ENCODE results near the gene NEMF.
"Not testable (repeated sequence)": the region's sequence is repeated elsewhere in the genome, so short reads cannot be mapped to it uniquely, and the experiment has no call there.

Gene NEMF

DNA sequence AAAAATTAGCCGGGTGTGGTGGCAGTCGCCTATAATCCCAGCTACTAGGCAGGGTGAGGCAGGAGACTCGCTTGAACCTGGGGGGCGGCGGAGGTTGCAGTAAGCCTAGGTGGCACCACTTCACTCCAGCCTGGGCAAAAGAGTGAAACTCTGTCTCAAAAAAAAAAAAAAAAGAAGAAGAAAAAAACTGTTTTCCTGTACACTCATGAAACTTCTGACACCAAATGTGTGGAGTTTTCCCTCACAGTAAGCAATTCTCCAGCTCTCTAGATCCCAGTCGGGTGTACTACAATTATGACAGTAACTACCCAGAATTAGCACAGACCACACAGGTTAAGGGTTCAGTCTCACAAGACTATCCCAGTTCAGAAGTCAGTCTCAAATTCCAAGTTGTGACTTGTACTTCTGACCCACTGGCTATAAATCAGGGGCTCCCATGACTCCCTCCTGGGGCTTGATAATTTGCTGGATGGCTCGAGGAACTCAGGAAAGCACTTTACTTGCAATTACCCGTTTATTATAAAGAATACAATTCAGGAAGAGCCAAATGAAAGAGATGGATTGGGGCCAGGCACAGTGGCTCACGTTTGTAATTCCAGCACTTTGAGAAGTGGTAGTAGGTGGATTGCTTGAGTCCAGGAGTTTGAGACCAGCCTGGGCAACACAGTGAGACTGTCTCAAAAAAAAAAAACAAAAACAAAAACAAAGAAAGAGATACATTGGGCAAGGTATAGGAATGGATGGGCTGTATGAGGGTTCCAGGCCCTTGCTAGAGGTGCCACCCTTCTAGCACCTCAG, 27.9 kb upstream of the NEMF start:
- no peak for DNase-seq (ENCODE audit: low read depth in 2 of 2)

DNA sequence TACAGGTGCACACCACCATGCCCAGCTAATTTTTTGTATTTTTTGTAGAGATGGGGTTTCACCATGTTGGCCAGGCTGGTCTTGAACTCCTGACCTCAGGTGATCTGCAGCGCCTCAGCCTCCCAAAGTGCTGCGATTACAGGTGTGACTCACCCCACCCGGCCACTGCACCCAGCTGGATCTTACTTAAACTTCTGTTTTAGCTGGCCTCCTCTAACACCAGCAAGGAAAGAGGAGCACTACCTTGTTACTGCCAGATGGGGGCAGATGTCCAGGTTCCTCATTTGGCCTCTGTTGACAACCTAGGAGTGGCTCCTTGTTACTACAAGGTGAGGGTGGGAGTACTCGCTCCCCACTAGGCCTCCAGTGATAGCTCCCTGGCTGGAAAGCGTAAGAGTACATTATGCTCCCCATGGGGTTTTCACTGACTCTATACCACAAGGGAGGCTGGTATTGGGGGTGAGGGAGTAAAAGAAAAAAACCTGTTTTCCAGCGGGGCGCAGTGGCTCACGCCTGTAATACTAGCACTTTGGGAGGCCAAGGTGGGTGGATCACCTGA, 27.1 kb upstream of the NEMF start:
- DNase-seq (ENCODE audit: low read depth in 2 of 2) = no peak

DNA sequence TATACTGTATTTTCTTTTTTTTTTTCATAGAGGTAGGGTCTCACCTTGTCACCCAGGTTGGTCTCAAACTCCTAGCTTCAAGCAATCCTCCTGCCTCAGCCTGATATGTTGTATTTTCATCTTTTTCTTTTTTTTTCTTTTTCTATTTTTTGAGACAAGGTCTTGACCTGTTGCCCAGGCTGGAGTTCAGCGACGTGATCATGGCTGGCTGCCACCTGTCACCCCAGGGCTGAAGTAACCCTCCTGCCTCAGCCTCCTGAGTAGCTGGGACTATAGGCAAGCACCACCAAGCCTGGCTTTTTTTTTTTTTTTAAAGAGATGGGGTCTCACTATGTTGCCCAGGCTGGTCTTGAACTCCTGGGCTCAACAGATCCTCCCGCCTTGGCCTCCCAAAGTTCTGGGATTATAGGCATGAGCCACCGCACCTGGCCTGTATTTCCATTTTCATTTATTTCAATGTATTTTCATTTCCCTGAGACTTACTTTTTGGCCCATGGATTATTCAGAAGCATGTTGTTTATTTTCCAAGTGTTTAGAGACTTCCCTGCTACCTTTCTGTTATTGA, 24.1 kb upstream of the NEMF start:
- DNase-seq (ENCODE audit: low read depth in 2 of 2) = no peak

DNA sequence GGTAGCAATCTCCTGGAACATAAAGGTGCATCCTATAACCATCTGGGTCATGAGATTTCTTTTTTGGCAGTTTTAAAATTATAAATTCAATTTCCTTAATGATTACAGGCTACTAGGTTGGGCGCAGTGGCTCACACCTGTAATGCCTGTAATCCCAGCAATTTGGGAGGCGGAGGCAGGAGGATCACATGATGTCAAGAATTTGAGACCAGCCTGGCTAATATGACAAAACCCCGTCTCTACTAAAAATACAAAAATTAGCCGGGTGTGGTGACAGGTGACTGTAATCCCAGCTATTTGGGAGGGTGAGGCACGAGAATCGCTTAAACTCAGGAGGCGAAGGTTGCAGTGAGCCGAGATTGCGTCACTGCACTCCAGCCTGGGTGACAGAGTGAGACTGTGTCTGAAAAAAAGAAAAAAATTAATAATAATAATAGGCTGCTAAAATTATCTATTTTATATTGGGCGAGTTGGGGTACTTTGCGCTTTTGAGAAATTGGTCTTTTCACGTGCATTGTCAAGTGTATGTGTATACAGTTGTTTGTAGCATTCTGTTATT, 23.1 kb upstream of the NEMF start:
- DNase-seq (ENCODE audit: low read depth in 2 of 2) = no peak

DNA sequence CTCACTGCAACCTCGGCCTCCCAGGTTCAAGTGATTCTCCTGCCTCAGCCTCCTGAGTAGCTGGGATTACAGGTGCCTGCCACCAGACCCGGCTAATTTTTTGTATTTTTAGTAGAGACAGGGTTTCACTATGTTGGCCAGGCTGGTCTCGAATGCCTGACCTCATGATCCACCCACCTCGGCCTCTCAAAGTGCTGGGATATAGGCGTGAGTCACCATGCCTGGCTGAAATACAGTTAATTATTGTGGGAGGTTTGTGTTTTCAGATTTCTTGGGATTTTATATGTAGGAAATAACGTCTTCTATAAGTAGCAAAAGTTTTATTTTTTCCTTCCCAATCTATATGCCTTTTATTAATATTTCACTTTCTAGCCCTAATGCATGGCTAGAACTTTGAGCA, 21.0 kb upstream of the NEMF start:
- DNase-seq (ENCODE audit: low read depth in 2 of 2) = not testable (repeated sequence)

DNA sequence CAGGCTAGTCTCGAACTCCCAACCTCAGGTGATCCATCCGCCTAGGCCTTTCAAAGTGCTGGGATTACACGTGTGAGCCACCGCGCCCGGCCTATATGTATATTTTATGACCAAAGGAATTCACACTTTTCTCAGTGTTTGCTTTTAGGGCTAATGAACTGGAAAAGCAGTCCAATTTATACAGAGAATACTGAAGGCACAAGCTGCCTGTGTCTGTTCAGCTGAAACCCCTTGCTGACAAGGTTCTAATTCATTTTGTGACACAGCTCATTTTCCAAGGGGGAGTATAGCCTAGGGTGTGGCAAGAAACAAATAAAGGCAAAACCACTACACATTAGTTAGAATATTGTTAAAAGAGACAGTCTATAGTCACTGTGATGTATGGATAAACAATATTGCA, 18.3 kb upstream of the NEMF start:
- no peak for DNase-seq (ENCODE audit: low read depth in 2 of 2)

DNA sequence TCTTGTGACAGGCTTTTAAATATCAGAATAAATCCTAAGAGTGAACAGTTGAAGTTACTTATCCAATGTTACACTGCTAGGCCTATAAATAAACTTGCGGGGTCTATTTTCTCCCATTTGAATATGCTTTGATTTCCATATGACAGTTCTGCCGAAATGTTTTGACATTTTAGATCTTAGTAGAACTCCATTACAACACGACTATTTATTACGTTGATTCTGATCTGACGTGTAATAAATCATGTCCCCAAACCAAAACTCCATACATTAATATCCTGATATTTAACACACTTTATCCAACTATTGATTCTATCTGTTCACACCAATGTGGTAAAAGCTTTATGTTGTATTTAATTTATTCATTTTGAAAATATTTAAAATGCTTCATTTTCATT, 16.1 kb upstream of the NEMF start:
- DNase-seq (ENCODE audit: low read depth in 2 of 2) = no peak

DNA sequence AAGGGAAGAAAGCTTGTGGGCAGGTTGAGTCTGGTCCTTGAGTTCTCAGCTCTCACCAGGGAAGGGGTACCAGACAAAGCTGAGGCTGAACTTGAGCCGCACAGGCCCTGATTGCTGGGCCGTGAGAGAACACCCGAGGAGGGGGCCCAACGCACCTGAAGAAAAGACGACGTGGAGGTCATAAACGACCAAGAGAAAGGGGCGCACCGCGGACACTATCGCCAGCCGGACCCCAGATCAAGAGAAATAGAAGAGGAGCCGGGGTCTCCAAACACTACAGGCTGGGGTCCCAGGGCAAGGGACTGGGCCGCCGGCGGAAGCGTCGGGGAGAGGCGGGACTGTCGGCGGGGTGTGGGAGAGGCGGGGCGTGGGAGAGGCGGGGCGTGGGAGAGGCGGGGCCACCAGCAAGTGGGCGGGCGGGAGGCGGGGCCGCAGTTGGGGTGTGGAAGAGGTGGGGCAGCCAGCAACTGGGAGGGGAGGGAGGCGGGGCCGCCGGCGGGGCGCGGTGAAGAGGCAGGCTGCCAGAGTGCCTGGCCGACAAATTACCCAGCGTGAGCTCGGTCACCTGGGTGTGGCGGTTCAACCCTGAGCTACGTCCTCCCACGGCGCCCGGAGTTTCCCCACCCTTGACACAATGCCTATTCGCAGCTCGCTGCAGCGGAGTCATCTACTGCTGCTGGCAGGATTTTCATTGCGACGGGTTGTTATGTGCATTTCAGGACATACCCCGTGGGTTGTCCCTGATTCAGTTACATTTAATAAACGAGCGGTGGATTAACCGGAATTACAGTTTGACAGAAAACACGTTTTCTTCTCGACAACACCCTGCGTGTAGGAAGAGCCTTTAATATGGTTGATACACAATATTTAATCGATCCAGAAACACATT, 15.5 kb upstream of the NEMF start:
- peak; percentile 96 to 98 for DNase-seq (ENCODE audit: low read depth in 2 of 2)

DNA sequence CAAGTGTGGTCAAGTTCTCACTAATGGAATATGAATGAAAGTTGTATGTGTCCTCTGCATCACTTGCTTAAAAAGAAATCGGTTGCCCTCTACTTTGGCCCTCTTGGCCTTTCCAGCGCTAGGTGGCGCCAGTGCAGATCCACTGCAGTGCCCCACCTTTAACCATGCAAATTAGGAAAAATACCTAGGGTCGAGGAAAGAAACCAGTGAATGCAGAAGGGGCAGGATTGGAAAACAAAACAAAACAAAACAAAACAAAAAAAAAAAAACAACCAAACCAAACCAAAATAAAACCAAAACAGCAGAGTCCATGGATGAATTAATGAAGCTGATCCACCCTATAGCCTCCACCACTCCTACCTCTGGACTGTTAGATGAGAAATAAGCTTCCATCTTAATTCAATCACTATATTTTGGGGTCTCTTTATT, 12.9 kb upstream of the NEMF start:
- DNase-seq (ENCODE audit: low read depth in 2 of 2) = peak; percentile 56 to 66

DNA sequence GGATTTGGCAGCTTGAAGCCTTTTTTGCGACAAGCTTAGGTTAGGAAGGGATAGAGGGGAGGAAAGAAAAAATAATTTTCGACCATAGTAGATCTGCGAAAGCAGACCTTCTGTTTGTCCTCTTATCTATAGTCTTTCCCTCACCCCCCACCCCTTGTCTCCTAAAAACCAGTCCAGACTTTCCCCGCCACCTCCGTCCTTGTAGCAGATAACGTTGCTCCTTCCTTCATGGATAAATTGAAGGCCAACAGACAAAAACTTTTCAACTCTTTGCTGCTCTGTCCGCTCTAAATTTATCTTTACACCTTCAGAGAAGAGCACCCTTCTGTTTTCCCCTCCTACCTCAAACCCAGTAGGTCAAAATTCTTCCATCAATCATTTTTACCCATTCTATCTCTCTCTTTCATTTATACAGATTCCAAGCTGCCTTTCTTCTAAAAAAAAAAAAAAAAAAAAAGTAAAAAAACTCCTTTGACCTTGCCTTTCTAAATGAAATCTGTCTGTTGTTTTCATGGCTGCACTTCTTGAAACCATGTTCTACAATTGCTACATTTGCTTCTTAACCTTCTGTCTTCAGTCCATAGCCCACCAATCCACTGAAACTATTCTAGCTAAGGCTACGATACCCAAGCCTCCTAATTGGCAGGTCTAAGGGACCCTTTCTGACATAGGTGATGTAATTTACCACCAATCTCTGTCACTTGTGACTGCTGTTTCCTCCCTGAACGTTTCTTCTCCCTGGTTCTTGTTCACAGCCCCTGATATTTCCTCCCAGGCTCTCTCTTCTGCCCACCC, 11.1 kb upstream of the NEMF start:
- no peak for DNase-seq (ENCODE audit: low read depth in 2 of 2)

DNA sequence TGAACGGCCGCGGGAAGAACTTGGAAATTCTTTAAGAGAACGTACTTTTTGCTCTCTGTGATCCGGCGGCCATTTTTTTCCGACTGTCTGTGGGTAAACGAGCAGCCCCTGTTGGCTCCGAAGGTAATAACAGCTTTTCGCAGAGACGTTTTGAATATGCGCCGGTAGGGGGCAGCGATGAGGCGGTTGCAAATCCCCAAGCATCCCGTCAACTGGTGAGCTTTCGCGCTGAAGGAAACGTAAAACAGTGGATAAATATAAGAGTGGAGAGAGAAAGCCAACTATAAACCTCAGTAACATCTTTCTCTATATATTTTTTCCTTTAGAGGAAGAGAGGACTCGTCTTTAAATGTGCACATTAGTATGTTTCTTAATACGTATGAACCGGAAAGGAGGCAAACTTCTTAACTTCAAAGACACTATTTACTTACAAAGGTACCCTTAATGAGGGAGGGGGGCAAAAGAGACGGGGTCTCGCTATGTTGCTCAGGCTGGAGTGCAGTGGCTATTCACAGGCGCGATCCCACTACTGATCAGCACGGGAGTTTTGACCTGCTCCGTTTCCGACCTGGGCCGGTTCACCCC, 9.6 kb upstream of the NEMF start:
- DNase-seq (ENCODE audit: low read depth in 2 of 2) = peak; percentile 58 to 64

DNA sequence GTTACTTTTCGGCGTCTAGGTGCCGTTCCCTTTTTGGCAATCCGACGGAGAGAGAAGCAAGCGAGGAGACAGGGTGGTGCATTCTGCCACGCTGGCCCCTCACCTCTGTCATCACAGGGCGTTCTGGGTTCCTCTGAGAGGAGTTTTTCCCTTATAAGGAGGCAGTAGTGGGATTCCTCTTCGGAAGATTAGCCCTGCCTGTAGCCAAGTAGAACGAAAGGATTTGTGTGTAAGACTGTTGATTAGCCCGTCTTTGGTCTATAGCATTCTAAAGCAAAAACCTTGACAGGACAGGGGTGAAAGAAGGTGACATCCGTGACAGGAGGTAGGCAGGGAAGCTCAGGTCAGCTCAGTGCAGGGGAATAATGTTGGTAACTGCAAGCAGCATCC, 9.1 kb upstream of the NEMF start:
- DNase-seq (ENCODE audit: low read depth in 2 of 2) = no peak

DNA sequence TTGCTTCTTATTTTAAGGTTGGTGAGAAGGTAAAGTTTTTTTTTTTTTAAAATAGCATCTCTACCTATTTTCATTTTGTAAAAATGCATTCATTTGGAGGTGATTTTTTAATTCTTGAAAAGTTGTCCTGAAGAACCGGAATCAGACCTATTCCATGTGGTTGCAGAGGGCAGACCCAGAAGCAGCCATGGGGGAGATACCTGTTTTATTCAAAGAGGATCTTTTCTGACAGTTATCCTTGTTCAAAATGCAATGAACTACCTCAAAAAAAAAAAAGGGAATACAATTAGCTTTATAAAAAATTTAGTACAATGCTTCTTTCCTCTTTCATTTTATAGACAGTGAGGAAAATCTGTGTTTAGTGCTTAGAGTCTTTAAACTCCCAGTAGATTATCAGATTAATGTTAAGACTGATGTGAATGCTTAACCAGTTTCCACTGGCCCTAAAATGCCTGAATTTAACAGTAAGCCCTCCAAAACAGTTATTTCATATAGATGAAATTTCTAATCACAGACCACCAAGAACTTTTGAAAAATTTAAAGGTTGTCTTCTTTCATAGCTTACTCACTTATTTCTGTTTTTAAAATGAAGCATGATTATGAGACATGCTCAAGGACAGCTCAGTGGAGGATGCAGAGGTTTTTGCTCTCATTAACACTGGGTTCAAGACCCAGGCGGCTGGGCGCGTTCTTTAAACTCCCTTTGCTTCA, 8.6 kb upstream of the NEMF start:
- DNase-seq (ENCODE audit: low read depth in 2 of 2) = no peak

DNA sequence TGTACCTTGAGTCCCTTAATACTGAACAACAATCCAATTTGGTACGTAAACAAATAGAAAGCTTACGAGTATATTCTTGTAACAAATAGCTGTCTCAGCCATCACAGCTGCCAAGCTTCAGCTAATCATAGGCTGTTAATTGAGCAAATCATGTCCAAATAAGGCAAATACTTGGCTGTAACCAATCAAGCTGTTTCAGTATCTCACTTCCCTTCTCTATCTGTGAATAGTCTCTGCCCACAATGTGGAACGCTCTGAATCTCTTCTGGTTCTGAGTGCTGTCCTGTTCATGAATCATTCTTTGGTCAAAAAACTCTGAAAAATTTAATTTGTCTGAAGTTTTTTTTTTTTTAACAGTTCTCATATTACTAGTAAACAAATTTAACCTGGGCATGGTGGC, 5.8 kb upstream of the NEMF start:
- no peak for DNase-seq (ENCODE audit: low read depth in 2 of 2)

DNA sequence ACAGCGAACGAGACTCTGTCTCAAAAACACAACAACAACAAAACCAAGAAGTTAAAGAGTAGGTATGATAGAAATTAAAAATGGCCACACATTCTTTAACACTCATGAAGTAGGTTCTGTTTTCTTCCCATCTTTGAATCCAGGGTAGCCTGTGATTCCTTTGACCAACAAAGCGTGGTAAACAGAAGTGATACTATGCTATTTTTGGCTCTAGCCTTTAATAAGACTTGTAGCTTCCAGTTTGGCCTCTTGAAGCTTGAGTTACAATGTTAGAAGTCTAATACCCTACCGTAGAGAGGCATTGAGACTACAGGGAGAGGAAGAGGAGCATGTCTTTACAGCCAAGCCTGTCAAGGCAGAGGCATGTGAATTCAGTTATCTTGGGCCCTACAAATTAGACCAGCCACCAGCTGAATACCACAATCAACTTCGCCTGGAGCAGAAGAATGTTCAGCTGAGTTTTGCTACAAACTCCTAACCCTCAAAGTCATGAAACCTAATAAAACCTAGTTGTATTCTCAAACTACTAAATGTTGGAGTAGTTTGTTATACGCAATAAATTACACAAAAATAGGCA, 4.9 kb upstream of the NEMF start:
- DNase-seq (ENCODE audit: low read depth in 2 of 2) = no peak

DNA sequence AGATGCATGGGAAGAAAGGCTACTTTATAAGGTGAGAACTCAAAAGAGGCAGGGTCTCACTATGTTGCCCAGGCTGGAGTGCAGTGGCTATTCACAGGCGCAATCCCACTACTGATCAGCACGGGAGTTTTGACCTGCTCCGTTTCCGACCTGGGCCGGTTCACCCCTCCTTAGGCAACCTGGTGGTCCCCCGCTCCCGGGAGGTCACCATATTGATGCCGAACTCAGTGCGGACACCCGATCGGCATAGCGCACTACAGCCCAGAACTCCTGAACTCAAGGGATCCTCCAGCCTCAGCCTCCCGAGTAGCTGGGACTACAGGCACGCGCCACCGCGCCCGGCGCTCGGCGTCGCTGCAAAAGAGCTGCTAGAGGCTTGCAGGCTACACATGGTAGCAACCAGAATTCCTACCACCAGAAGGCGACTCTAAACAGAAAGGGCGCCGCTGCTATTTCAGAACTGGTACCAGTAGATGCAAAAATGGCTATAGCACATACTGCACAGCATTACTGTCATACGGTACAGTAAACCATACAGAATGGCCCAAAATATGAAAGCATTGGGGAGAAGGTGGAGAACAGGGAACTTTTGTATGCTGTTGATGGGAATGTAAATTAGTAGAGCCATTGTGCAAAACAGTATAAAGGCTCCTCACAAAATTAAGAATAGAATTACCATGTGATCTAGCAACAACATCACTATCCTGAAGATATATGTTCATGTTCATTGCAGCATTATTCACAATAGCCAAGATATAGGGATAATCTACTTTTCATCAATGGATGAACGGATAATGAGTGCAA, 1.2 kb upstream of the NEMF start:
- peak in 1 of 2 donors; percentile 36 for DNase-seq (ENCODE audit: low read depth in 2 of 2)

DNA sequence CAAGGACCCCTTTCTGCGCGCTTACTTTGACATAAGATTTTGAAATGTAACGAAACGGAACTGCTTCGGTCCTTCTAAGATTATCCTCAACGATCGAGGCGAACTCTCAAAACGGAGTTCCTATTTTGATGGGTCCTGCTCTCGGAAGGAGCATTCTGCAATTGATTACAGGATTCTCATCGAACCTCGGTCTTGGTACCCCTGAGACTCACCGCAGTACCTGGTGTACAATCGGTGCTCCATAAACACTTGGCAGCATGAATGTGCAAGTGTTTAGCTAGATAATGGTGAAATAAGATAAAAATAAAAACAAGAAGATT, 530 bp upstream of the NEMF start:
- DNase-seq (ENCODE audit: low read depth in 2 of 2) = no peak

DNA sequence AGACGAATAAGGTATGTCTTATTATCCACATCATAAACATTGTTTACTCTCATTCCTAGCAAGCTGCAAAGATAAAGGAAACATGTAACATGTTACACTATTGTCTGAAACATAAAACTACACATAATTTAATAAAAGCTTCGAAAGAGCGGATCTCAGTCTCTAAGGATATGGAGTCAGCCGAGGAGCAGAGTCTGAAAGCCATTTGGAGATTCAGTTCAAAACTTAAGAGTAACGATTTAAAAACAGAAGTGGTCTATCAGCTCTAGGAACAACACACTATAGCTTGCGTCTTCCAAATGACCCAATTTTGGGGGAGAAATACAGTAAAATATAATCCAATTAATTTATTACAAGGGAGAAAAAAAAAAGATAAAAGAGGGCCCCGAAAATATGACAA, 775 bp downstream of the NEMF start:
- DNase-seq (ENCODE audit: low read depth in 2 of 2) = no peak

DNA sequence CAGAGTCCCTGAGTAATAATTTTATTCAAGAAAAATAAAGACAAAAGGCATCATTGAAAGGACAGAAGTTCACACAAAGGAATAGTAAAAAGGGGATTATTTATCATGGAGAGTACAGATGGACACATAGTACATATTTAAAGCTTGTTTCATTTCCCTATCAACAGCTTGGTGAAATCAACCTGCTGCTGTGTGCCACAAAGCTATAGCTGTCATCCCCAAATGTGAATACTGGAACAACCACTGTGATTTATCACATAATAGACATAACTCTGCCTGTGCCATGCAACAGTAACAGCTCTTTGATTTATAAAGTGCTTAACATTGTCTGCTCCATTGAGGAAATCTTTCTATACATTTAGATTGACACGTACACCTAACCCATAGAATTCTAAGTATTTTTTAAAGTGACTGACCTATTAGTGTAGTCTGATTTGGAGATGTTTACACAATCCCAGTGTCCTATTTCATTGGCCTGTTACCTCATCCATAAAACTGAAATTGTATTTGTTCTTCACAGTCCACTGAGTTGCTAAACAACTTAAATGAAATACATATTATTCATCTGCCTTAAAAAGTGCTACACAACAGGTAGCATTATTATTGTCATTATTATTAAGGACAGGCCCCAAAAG, 3.3 kb downstream of the NEMF start:
- no peak for DNase-seq (ENCODE audit: low read depth in 2 of 2)
